Right lobe of liver (tissue), 6 donors: ENCODE results near the gene CYP19A1. TPM values are rescaled to one million over a fixed set of nuclear protein-coding genes. Genes with fewer than 3 reads are reported as not detected.

Experiments used
- ATAC-seq, 4 donors: fragments of 200-7000 bp; cut with Tn5 transposase; one replicate each; pipeline ENCODE4 v1.9.1; 2020; ENCODE audit warnings: mild to moderate bottlenecking in 4 of 4, moderate library complexity in 4 of 4
- DNase-seq, 3 donors: peaks; one replicate each; pipeline ENCODE4 v3.0.0-alpha.2; 2020
- H3K27ac ChIP-seq, 3 donors: fragments of 200-600 bp; one replicate each; pipeline ENCODE4 v1.8.0; 2022
- H3K27me3 ChIP-seq, 2 donors: fragments of 200-600 bp; one replicate each; pipeline ENCODE4 v1.8.0; 2022
- H3K36me3 ChIP-seq, 4 donors: fragments of 200-600 bp; sonication (generic) in 1 of 4; one replicate each; pipeline versions ENCODE4 v1.5.1 to v1.8.0; 2017 to 2022; ENCODE audit warnings: control low read depth in 1 of 4
- H3K4me1 ChIP-seq, 4 donors: fragments of 200-600 bp; sonication (generic) in 1 of 4; one replicate each; pipeline versions ENCODE4 v1.5.1 to v1.8.0; 2017 to 2022; ENCODE audit warnings: control low read depth in 1 of 4
- H3K4me3 ChIP-seq, 3 donors: fragments of 200-600 bp; one replicate each; pipeline ENCODE4 v1.8.0; 2022
- H3K9me3 ChIP-seq, 4 donors: fragments of 200-600 bp; sonication (generic) in 1 of 4; one replicate each; pipeline versions ENCODE4 v1.5.1 to v1.8.0; 2017 to 2022; ENCODE audit warnings: control low read depth in 1 of 4
- CTCF ChIP-seq, 4 donors: fragments of 200-600 bp in 3 of 4; fragments of 450-650 bp in 1 of 4; IDR thresholded peaks; one replicate each; pipeline versions ENCODE4 v1.5.1 to v1.8.0; 2016 to 2022; ENCODE audit warnings: antibody characterized with exemption in 4 of 4, mild to moderate bottlenecking in 2 of 4
- POLR2A ChIP-seq: fragments of 450-650 bp; IDR thresholded peaks from one replicate; pipeline ENCODE4 v1.6.1; 2017; ENCODE audit warnings: antibody characterized with exemption, mild to moderate bottlenecking
- WGBS: methylation state at CpG from one replicate; pipeline ENCODE4 v1.1.6; 2018; ENCODE audit warnings: low coverage, low lambda C conversion rate; ENCODE audit not compliant: insufficient coverage; ENCODE audit errors: missing lambda C conversion rate; 5-methylcytosine and 5-hydroxymethylcytosine counted together
- intact Hi-C, 2 donors: fragments of 100-400 bp; cut with DNase I; formaldehyde crosslinking; loops; one replicate each; pipeline versions ENCODE4 v1.11.2 to v1.14.1; 2022
- total RNA-seq, 6 experiments: library from RNA; depleted of rRNA in 2 of 6; stranded (reverse); fragments of >200 nt in 2 of 6; fragmentation: NEBNext Ultra II Directional in 3 of 6; extraction: Animal tissue kit (Norgen Biotek cat#: 25700) in 3 of 6; gene quantifications; one replicate each; pipeline versions ENCODE4 v1.1.0 to v1.2.4, GENCODE V29; 2016 to 2023
- donor health status: DM: no; HTN: yes; CAD: no.
- donor health status: DM: no; HTN: no; CAD: no.
- donor health status: DM: no; HTN: no; CAD: no.
- donor health status: DM: no; HTN: yes; CAD: no.
- donor health status: DM: no; HTN: yes; CAD: no.

Gene CYP19A1
- total RNA-seq, 6 experiments from 2014 or later: not detected

DNA sequence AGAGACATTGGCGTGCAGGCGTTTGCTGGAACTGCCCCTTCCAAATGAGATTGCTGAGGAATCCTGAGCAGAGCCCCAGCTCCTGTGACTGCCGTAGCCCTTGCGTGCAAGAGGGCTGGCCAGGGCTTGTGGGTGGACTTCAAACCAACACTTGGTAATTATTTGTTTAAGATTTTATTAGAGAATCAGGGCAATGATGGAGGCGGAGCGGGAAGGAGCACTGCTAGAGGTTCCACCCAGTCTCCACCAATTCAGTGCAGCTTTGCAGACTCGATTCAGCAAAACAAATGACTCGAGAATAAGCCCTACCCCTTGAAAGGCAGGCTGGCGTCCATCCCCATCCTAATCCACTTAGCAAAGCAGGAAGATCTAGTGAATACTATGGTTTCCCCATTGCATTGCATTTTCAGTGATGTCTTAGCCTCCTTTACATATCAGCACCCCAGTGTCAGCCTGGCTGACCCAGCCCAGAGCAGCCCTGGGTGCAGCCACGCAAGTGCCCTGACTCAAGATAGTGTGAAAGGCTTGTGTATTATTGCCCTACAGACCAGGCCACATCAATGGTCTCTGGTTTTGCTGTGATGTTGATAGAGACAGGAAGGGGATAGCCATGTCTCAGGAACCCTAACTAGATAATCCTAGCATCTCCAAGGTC, 29.1 kb upstream of the CYP19A1 start:
- Histone ChIP-seq H3K36me3 (no peaks in the 10 kb centered on the region), H3K9me3 (no peaks in the 10 kb centered on the region), H3K4me1 (no peaks in the 10 kb centered on the region), H3K27me3 (no peaks in the 10 kb centered on the region), H3K4me3 (no peak overlapping the region), H3K27ac (no peak overlapping the region)
- WGBS: 89% methylated on average over 6 of the region's 10 CpGs
- ATAC-seq (no peak), DNase-seq (no peak)
- intact Hi-C loops: no loop called here
- TF ChIP-seq POLR2A: no peak
- TF ChIP-seq CTCF (IDR thresholded peaks at IDR 0.05): no peak

DNA sequence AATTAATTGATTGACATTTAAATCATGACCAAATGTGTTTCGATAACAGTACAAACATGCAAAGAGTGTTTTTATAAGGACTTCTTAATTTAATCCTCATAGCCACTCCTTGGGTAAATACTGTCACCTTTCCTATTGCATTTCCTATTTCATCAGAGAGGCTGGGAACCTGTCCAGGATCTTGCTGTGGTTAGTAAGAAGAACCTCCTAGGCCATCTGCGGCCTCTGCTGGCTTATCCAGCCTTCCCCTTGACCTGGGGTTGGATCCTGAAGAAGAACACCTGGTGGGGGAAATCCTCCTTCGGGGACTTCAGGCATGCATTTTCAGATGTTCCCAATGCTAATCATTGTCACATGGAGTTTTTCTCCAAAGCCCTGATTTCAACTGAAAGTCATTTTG, 28.5 kb upstream of the CYP19A1 start:
- TF ChIP-seq CTCF (IDR thresholded peaks at IDR 0.05): no peak
- no peak for TF ChIP-seq POLR2A
- ATAC-seq (peak in 2 of 4 donors; percentile 70 to 72), DNase-seq (no peak)
- intact Hi-C loops: no loop called here
- H3K27me3 ChIP-seq: no peaks in the 10 kb centered on the region
- no peak overlapping the region for H3K4me3 ChIP-seq
- 59% methylated on average over 3 of the region's 3 CpGs for WGBS
- H3K27ac ChIP-seq: no peak overlapping the region
- no peaks in the 10 kb centered on the region for H3K9me3 ChIP-seq
- H3K4me1 ChIP-seq: no peaks in the 10 kb centered on the region
- H3K36me3 ChIP-seq: no peaks in the 10 kb centered on the region

GRCh38 chr15:51366071-51366470, 27.7 kb upstream of the CYP19A1 start:
- H3K4me3 ChIP-seq: no peak overlapping the region
- intact Hi-C loops: no loop called here
- no peaks in the 10 kb centered on the region for H3K27me3 ChIP-seq
- no peaks in the 10 kb centered on the region for H3K36me3 ChIP-seq
- H3K4me1 ChIP-seq: no peaks in the 10 kb centered on the region
- H3K9me3 ChIP-seq: no peaks in the 10 kb centered on the region
- TF ChIP-seq CTCF (IDR thresholded peaks at IDR 0.05): no peak
- TF ChIP-seq POLR2A: no peak
- 83% methylated on average over 5 of the region's 5 CpGs for WGBS
- no peak overlapping the region for H3K27ac ChIP-seq
- no peak for DNase-seq
- no peak for ATAC-seq

GRCh38 chr15:51365417-51365816, 27.0 kb upstream of the CYP19A1 start:
- H3K27me3 ChIP-seq: no peaks in the 10 kb centered on the region
- 61% methylated on average over 6 of the region's 6 CpGs for WGBS
- intact Hi-C loops: no loop called here
- no peaks in the 10 kb centered on the region for H3K36me3 ChIP-seq
- H3K4me1 ChIP-seq: no peaks in the 10 kb centered on the region
- H3K27ac ChIP-seq: no peak overlapping the region
- H3K9me3 ChIP-seq: no peaks in the 10 kb centered on the region
- no peak for DNase-seq
- H3K4me3 ChIP-seq: no peak overlapping the region
- ATAC-seq: no peak
- TF ChIP-seq CTCF (IDR thresholded peaks at IDR 0.05): no peak
- TF ChIP-seq POLR2A: no peak

DNA sequence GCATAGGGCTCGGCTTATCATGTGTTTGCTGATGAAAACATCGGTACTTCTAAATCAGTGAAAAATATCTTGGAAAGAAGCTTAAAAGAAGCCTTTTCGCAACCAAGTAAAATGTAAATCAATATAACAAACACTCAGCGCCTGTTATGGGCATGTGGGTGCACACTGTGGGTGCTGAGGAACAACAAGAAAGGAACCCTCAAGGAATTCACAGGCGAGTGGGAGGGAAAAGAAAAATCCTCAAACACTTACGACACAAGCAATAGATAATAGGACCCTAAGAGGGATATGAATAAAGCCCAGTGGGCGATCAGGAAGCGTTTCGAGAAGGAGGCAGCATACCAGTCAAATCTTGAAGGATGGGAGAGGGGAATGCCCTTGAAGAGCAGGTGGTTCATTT, 25.0 kb upstream of the CYP19A1 start:
- H3K27me3 ChIP-seq: no peaks in the 10 kb centered on the region
- no peak overlapping the region for H3K27ac ChIP-seq
- no peak overlapping the region for H3K4me3 ChIP-seq
- WGBS: 68% methylated on average over 9 of the region's 9 CpGs
- ATAC-seq (no peak), DNase-seq (no peak)
- intact Hi-C loops: no loop called here
- TF ChIP-seq POLR2A (no peak), CTCF (IDR thresholded peaks at IDR 0.05) (no peak)
- no peaks in the 10 kb centered on the region for H3K9me3 ChIP-seq
- H3K36me3 ChIP-seq: no peaks in the 10 kb centered on the region
- H3K4me1 ChIP-seq: no peaks in the 10 kb centered on the region
